ENCODE results near the gene SEL1L2.

- TF ChIP-seq POLR2AphosphoS5 (IDR thresholded peaks at IDR 0.05) (no peak), CTCF (IDR thresholded peaks at IDR 0.05) (no peak), POLR2A (IDR thresholded peaks at IDR 0.05) (no peak), EP300 (IDR thresholded peaks at IDR 0.05; ENCODE audit: low read depth) (no peak)
Observed at GRCh38 chr20:13900496-13900895, 89.9 kb downstream of the SEL1L2 start.
